ENCODE data around the gene CNIH2.

DNA sequence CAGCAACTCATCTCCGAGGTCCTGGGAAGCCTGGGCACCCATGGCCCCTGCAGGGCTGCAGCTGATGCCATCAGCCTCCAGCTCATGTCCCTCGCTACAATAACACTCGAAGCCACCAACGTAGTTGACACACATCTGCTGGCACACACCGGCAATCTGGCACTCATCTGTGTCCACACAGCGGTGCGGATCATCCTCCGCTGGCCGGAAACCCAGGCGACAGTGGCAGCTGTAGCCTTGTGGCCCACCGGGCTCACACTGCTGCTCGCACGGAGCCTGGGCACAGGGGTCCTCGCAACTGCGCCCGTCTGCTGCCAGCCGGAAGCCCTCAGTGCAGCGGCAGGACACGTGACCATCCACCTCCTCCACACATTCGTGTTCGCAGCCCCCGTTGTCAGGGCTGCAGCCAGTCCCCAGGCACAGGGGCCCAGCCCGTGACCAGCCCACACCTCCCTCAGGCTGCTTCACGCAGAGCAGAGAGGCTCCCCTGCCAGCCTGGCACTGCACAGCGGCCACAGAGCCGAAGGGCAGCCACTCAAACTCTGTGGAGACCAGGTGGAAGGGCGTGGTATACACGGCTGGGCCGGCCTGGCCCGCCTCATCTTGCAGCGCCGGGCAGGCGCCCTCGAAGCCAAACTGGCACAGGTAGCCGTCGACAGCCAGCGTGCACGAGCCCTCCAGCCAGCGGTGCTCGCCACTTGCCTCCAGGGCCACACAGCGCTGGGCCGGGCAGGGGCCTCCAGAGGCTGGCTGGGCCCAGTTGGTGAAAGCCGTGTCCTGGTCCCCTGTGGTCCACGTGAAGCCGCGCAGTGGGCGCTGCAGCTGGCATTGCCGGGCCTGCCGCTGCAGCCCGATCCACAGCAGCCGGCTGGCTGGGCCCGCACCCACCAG, 38.2 kb downstream of the CNIH2 start:
- TF ChIP-seq, protein P1, sequence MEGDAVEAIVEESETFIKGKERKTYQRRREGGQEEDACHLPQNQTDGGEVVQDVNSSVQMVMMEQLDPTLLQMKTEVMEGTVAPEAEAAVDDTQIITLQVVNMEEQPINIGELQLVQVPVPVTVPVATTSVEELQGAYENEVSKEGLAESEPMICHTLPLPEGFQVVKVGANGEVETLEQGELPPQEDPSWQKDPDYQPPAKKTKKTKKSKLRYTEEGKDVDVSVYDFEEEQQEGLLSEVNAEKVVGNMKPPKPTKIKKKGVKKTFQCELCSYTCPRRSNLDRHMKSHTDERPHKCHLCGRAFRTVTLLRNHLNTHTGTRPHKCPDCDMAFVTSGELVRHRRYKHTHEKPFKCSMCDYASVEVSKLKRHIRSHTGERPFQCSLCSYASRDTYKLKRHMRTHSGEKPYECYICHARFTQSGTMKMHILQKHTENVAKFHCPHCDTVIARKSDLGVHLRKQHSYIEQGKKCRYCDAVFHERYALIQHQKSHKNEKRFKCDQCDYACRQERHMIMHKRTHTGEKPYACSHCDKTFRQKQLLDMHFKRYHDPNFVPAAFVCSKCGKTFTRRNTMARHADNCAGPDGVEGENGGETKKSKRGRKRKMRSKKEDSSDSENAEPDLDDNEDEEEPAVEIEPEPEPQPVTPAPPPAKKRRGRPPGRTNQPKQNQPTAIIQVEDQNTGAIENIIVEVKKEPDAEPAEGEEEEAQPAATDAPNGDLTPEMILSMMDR (IDR thresholded peaks at IDR 0.05) = no peak
- TF ChIP-seq POLR2A (IDR thresholded peaks at IDR 0.05) = no peak
